Stimulated activated CD4-positive, alpha-beta T cell treated with anti-CD3 and anti-CD28 coated beads, Interleukin-1b, Interleukin-23, amount 100 ng/mL, for 48 hours (primary cell): ENCODE data around the gene TTF2.
A peak's percentile ranks its signal among the peaks of the same experiment; 100 is the strongest.
"Not testable (repeated sequence)": the region's sequence is repeated elsewhere in the genome, so short reads cannot be mapped to it uniquely, and the experiment has no call there.

ENCODE experiments used
- DNase-seq: peaks from one replicate; pipeline ENCODE4 v3.0.0-alpha.2; 2020

Gene TTF2

GRCh38 chr1:117094841-117095604, 34.9 kb downstream of the TTF2 start:
- no peak for DNase-seq

GRCh38 chr1:117096951-117097408, 36.9 kb downstream of the TTF2 start:
- no peak for DNase-seq

GRCh38 chr1:117097443-117097842, 37.3 kb downstream of the TTF2 start:
- DNase-seq, result no peak

- no peak for DNase-seq
Observed at GRCh38 chr1:117098287-117098890, 38.3 kb downstream of the TTF2 start.

- DNase-seq, result no peak
Observed at GRCh38 chr1:117101334-117101733, 41.2 kb downstream of the TTF2 start.

DNA sequence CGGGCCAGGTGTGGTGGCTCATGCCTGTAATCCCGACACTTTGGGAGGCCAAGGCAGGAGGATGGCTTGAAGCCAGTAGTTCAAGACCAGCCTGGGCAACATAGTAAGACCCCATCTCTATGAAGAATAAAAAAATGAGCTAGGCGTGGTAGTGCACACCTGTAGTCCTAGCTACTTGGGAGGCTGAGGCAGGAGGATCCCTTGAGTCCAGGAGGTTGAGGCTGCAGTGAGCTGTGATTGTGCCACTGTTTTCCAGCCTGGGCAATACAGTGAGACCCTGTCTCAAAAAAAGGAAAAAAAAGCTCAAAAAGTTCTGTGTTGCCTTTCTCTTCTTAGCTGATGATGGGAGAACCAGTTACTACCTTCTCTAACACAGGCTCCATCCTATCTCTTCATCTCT, 41.7 kb downstream of the TTF2 start:
- DNase-seq, result not testable (repeated sequence)

GRCh38 chr1:117104986-117105385, 44.9 kb downstream of the TTF2 start:
- DNase-seq, result no peak

DNA sequence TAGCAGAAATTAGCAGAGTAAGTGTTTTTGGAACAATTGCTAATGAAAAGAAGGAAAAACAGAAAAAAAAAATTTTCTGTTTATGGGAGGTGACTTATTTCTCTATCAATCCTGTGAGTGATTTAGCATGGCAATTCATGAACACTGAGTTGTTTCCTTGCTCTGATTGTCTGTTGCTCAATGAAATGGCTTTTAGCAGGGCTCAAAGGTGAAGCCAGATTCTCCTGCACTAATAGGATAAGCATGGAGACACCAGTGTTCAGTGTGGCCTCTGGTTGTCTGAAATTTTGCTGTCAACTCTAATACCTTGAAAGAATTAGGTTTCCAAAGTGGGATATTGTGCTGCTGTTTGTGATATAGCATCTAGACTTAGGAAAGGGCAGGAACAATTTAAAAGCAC, 45.6 kb downstream of the TTF2 start:
- DNase-seq, result no peak

GRCh38 chr1:117106478-117106877, 46.4 kb downstream of the TTF2 start:
- no peak for DNase-seq

DNA sequence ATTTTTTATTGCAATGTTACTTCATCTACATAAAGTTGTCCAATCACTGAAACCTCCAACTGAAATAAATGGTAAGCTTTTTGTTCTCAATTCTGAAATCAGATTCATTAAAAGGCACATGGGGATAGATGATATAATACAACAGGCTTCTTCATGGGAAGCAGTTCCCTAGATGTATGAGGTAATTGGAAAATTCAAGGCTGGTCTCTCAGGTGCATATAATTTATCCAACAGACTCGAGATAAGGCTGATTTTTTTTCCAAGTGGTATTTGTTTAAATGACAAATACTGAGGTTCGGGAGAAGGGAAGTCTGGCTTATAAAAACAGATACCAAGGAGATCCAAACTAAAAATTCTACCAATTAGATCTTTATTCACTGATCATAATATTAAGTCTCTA, 47.2 kb downstream of the TTF2 start:
- DNase-seq, result no peak

DNA sequence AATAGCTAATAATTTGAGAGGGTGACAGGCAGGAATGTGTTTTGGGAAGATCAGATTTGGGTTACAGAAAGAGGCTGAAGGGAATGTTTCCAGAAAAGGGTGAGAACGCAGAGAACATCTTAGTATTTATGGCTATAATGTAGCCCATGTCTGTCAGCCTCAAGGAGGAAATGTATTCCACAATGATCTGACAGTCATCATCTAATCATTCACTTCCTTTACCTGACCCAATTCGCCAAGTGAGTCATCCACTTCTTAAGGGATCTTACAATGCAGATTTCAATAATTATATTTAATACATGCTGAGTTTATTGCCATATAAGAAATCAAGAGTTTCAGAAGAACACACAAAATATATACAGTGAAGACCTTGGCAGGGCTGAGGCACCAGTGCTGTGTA, 50.6 kb downstream of the TTF2 start:
- no peak for DNase-seq

- no peak for DNase-seq
Observed at GRCh38 chr1:117112047-117112717, 52.1 kb downstream of the TTF2 start.

GRCh38 chr1:117113199-117113598, 53.1 kb downstream of the TTF2 start:
- DNase-seq, result no peak

DNA sequence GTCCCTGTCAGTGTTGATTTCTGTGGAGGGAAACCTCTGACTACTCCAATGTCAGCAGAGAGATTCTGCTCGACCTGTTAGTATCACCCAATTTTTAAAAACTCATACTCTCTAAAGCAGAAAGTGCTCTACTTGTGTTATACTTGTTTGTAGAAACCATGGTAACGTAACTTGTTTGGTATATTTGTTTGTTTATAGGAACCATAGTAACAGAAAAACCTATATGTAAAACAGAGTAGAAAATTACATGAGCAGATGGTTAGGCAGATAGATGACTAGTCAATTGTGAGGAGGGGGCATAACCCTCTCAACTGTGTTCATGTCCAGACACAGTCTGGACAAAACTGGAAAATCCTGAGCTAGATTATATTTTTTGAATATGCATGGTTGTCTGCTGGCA, 54.8 kb downstream of the TTF2 start:
- DNase-seq, result no peak

- DNase-seq, result no peak
Observed at GRCh38 chr1:117116090-117116783, 56.1 kb downstream of the TTF2 start.

DNA sequence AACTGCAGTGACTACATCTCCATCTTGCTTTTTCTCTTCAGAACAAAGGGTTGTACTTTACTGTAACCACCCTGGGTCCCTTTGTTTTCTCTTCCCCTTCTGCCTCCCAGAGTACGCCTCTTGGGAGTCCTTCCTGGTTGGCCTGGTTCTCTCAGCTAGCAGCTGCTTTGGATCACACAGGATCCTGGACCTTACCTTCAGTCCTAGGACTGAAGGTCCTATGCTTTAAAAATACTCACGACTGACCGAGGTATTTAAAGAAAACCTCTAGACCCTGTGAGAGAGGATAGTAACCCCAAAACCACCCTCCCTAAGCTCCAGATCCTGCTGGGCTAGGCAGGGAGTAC, 56.6 kb downstream of the TTF2 start:
- no peak for DNase-seq

- DNase-seq, result no peak
Observed at GRCh38 chr1:117117697-117118096, 57.6 kb downstream of the TTF2 start.

- DNase-seq, result no peak
Observed at GRCh38 chr1:117118137-117118536, 58.0 kb downstream of the TTF2 start.

GRCh38 chr1:117119144-117119543, 59.0 kb downstream of the TTF2 start:
- not testable (repeated sequence) for DNase-seq

DNA sequence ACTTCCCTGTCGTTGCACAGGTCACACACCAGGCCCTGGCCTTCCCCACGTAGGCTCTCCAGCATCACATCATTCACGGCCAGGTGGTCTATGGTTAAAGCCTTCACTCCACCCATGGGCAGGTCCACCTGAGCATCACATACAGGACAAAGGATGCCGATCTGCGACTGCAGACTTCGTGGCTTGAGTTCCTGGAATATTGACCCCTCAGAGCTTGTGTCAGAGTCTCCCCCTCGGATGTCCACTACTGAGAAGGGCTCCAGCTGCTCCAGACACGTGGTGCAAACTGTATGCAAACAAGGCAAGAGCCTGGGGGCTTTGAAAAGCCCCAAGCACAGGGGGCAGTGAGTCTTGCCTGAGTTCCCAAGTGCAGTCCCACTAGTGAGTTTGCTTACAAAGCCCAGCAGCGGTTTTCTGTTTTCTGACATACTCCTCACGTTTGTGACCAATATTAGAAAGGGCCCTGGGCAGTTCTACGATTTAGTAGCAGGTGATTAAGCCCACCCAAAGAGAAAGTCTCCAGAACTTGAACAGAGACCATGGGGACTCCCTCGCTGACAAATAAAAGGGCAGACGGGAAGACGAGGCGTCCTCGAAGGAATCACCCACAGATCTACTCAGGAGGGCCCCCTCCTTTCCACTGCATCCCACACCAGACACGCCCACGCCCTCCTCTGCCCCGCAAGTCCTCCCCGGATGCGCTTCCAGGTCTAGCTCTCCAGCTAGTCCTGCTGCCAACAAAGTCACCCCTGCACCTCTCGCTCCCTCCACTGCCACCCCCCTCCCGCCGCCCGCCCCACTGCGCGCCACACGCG, 60.9 kb downstream of the TTF2 start:
- no peak for DNase-seq

DNA sequence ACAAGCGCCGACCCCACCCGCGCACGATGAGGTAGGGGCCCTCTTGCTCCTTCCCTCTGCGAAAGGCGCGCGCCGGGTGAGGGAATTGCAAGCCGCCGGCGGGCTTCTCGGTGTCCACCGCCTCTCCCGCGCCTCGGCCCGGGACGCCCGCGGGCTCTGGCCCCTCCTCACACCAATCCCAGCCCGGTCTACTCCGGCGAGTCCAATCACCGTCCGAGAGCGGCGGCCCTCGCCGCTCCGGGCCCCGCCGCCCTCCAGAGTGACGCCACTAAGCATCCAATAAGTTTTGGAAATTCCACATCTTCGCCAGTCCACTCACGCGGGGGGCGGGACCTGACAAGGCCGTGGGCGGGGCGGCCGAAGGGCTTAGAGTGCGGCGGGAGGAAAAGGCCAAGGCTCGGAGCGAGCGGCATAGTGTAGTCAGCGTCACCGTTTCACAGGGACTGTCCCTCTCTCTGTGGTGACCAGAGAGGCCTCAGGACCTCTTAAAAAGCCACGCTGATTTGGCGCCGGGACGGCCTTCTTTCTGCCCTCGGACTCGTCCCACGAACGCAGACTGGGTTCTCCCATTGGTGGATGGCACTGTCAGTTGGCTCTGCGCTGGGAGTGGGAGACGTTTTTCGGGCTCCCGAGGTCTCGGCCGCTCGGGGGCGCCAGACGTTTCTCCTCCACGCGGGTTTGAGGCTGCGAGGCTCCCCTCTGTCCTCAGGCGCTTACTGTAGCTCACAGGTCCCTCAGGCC, 61.6 kb downstream of the TTF2 start, which contains the start of gene TRIM45:
Gene TRIM45, minus strand, starts transcription at position 161 of the 741 bp plus-strand sequence. CDS start 548 bp downstream, outside the sequence.
- peak; percentile 85 for DNase-seq
